Endothelial cell of umbilical vein (primary cell): ENCODE measurements around the gene RPS14. TPM values are rescaled to one million over a fixed set of nuclear protein-coding genes. Genes with fewer than 3 reads are reported as not detected.

Source experiments
- BruUV-seq: library from RNA; stranded (reverse); fragments of 400-500 nt; replicated peaks from 2 replicates; lab custom pipeline; 2021; lab: Mats Ljungman, UMichigan
- CTCF ChIA-PET: fragments of 300-600, 350-600 bp; sonication (Branson Sonifier 250); formaldehyde crosslinking; loops from one replicate; lab custom pipeline; 2021; ENCODE audit warnings: antibody characterized with exemption, inconsistent platforms; lab: Charles Lee
- POLR2A ChIA-PET: fragments of 300-600, 350-600 bp; sonication (Branson Sonifier 250); formaldehyde crosslinking; loops from one replicate; lab custom pipeline; 2021; ENCODE audit warnings: antibody characterized with exemption, inconsistent platforms; lab: Charles Lee
- DNase-seq: peaks from one replicate; pipeline ENCODE4 v3.0.0-alpha.2; 2011; ENCODE audit warnings: low read depth, low spot score
- FAIRE-seq: peaks from 2 replicates; lab custom pipeline; 2011; peaks lifted over from hg19 to GRCh38; lab: Jason Lieb, UNC
- H2AFZ ChIP-seq: 2 replicates; pipeline ENCODE4 v1.6.0; 2012; ENCODE audit warnings: low read depth, low read length, control low read depth, inconsistent platforms
- H3K27ac ChIP-seq: 2 replicates; pipeline ENCODE4 v1.5.1; 2011; ENCODE audit warnings: low read depth, mild to moderate bottlenecking, control low read depth, low read length, moderate library complexity; ENCODE audit not compliant: insufficient read depth
- H3K27me3 ChIP-seq, 2 experiments: 2 replicates each; pipeline versions ENCODE4 v1.6.0 to v1.6.1; 2011; ENCODE audit warnings: low read length in 2 of 2, mixed read lengths in 1 of 2; ENCODE audit not compliant: control insufficient read depth in 2 of 2, insufficient read depth in 2 of 2
- H3K36me3 ChIP-seq, 2 experiments: 2 replicates in 1 of 2; 3 replicates in 1 of 2; pipeline ENCODE4 v1.5.1; 2011; ENCODE audit warnings: low read length in 2 of 2, mild to moderate bottlenecking in 1 of 2, moderate library complexity in 1 of 2; ENCODE audit not compliant: control insufficient read depth in 2 of 2, insufficient read depth in 2 of 2; ENCODE audit errors: extremely low read depth in 1 of 2
- H3K4me1 ChIP-seq: 3 replicates; pipeline ENCODE4 v1.5.1; 2011; ENCODE audit warnings: mild to moderate bottlenecking, low read length; ENCODE audit not compliant: control insufficient read depth, insufficient read depth; ENCODE audit errors: extremely low read depth
- H3K4me2 ChIP-seq: 2 replicates; pipeline ENCODE4 v1.6.1; 2011; ENCODE audit warnings: low read length, control low read depth, mixed read lengths; ENCODE audit not compliant: insufficient read depth
- H3K4me3 ChIP-seq, 3 experiments: fragments of 200-600 bp in 1 of 3; sonication (generic), shearing (Covaris generic) in 1 of 3; replicated peaks in 1 of 3; 2 replicates each; pipeline ENCODE4 v1.5.1; 2011 to 2016; ENCODE audit warnings: control low read depth in 3 of 3, low read length in 3 of 3, mild to moderate bottlenecking in 2 of 3, inconsistent platforms in 1 of 3, low read depth in 1 of 3, moderate library complexity in 1 of 3; ENCODE audit not compliant: insufficient read depth in 1 of 3
- H3K79me2 ChIP-seq: 2 replicates; pipeline ENCODE4 v1.6.0; 2012; ENCODE audit warnings: low read length, inconsistent platforms; ENCODE audit not compliant: control insufficient read depth, insufficient read depth
- H3K9ac ChIP-seq: replicated peaks from 2 replicates; pipeline ENCODE3; 2011; ENCODE audit warnings: low read length, control low read depth; ENCODE audit not compliant: insufficient read depth; ENCODE audit errors: extremely low read depth
- H3K9me1 ChIP-seq: replicated peaks from 3 replicates; pipeline ENCODE4 v1.6.0; 2011; ENCODE audit warnings: mild to moderate bottlenecking, low read length; ENCODE audit not compliant: control insufficient read depth, insufficient read depth; ENCODE audit errors: extremely low read depth
- H3K9me3 ChIP-seq: replicated peaks from 2 replicates; pipeline ENCODE4 v1.5.1; 2012; ENCODE audit warnings: low read length, inconsistent platforms; ENCODE audit not compliant: control insufficient read depth, insufficient read depth
- H4K20me1 ChIP-seq: replicated peaks from 2 replicates; pipeline ENCODE3; 2011; ENCODE audit warnings: mild to moderate bottlenecking, low read length; ENCODE audit not compliant: control insufficient read depth, insufficient read depth; ENCODE audit errors: extremely low read depth
- CTCF ChIP-seq, 2 donors: IDR thresholded peaks; 1 replicate in 1 of 2; 2 replicates in 1 of 2; pipeline ENCODE4 v1.5.1; 2011; ENCODE audit warnings: low read length in 2 of 2, mild to moderate bottlenecking in 2 of 2, moderate library complexity in 2 of 2, control low read depth in 1 of 2, inconsistent platforms in 1 of 2, low read depth in 1 of 2; ENCODE audit not compliant: insufficient read depth in 1 of 2; ENCODE audit errors: extremely low read depth in 1 of 2
- EZH2 ChIP-seq: IDR thresholded peaks from 2 replicates; pipeline ENCODE4 v1.6.1; 2012; ENCODE audit warnings: borderline replicate concordance, low read depth, mild to moderate bottlenecking, moderate library complexity, low read length, inconsistent platforms; ENCODE audit not compliant: severe bottlenecking
- FOS ChIP-seq: IDR thresholded peaks from 2 replicates; pipeline ENCODE4 v1.6.1; 2011; ENCODE audit warnings: mild to moderate bottlenecking, low read length, moderate library complexity, borderline replicate concordance; ENCODE audit not compliant: insufficient read depth
- GATA2 ChIP-seq: IDR thresholded peaks from 2 replicates; pipeline ENCODE4 v1.7.0; 2011; ENCODE audit warnings: low read depth, mild to moderate bottlenecking, moderate library complexity, mixed read lengths, low read length; ENCODE audit not compliant: insufficient read length, insufficient read depth
- JUN ChIP-seq: IDR thresholded peaks from 2 replicates; pipeline ENCODE4 v1.6.1; 2011; ENCODE audit warnings: borderline replicate concordance, low read depth; ENCODE audit not compliant: insufficient read length, insufficient read depth
- MAX ChIP-seq: IDR thresholded peaks from 2 replicates; pipeline ENCODE4 v1.6.1; 2011; ENCODE audit not compliant: insufficient read depth, insufficient read length
- MYC ChIP-seq: IDR thresholded peaks from one replicate; pipeline ENCODE4 v1.6.1; 2011; ENCODE audit warnings: mild to moderate bottlenecking, low read depth, low read length
- POLR2A ChIP-seq: IDR thresholded peaks from 2 replicates; pipeline ENCODE4 v1.6.1; 2012; ENCODE audit warnings: low read depth, mild to moderate bottlenecking, control low read depth, low read length
- POLR2AphosphoS5 ChIP-seq: IDR thresholded peaks from 2 replicates; pipeline ENCODE4 v1.6.1; 2012; ENCODE audit warnings: low read depth, mild to moderate bottlenecking, control low read depth, low read length, moderate library complexity; ENCODE audit not compliant: insufficient read depth
- dilution Hi-C: fragments of 300-500 bp; cut with MboI; formaldehyde crosslinking; loops from one replicate; pipeline ENCODE4 v1.15.0; 2019; ENCODE audit warnings: low sequenced_read_pairs; ENCODE audit not compliant: extremely low pct_ligation_motif_present
- intact Hi-C: fragments of 100-400 bp; cut with micrococcal nuclease; formaldehyde crosslinking; loops from one replicate; pipeline ENCODE4 v1.10.0; 2022
- polyA plus RNA-seq, 4 experiments: library from polyadenylated mRNA; depleted of rRNA in 3 of 4; stranded (reverse) in 3 of 4; unstranded in 1 of 4; fragments of >200 nt; gene quantifications; 2 replicates each; pipeline versions ENCODE4 v1.2.1 to v1.2.3, GENCODE V29; 2011 to 2012; ENCODE audit warnings: missing spikeins in 1 of 4
- total RNA-seq: library from RNA; stranded (reverse); gene quantifications from 2 replicates; pipeline ENCODE4 v1.2.3, GENCODE V29; 2021

RPS14 gene
- total and polyA plus RNA-seq, 2 donors (not counting 3 experiments of a cell fraction or from before 2014, with no cell fraction given): 1,852 to 5,521 TPM

DNA sequence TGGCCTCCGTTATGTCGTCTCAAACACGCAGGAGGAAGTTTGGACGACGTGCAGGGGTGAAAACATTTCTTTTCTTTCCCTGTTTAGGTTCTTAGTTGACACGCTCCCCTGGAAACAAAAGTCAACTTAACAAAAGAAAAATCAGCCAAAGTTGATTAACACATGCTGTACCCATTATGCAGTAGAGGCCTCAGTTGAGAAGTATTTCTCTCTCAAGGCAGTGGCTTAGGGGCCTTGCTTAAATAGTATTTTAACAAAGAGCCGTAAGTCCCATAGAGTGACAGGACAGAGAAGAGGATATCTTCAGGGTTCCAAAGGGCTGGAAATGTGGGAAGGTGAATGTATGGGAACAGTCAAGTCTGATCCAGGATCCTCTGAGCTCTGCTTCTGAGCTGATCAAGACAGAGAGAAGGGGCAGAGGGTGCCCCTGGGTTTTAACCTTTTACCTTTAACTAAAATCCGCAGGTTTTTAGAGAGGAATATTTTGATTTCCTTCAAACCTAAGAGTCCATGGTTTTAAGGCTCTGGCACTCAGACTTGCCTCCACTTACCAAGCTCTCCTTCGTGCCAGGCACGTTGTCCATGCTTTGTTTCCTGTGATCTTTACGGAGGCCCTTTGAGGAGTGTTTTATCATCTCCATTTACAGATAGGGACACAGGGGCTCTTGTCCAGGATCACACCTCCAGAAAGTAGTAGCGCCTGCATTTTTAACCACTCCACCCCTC, 36.2 kb downstream of the RPS14 start:
- H3K4me3 ChIP-seq: no peak overlapping the region
- H3K36me3 ChIP-seq: no peaks in the 10 kb centered on the region
- H3K4me1 ChIP-seq: peaks cover 4% of the 10 kb centered on the region
- no peak overlapping the region for H3K27ac ChIP-seq
- FAIRE-seq (no peak), DNase-seq (no peak)
- H3K9ac ChIP-seq: no peak overlapping the region
- H3K9me3 ChIP-seq: no peaks in the 10 kb centered on the region
- CTCF ChIA-PET: interaction anchor here (2.4 kb wide), 1 partner anchor 23 kb away, joined by 11 read pairs; no protein-coding TSS in a partner anchor
- POLR2A ChIA-PET: no interaction called here
- TF ChIP-seq CTCF (IDR thresholded peaks at IDR 0.05; ENCODE audit: extremely low read depth in 1 of 2, insufficient read depth in 1 of 2, low read depth in 1 of 2, low read length in 2 of 2): no peak
- no peak for TF ChIP-seq FOS
- TF ChIP-seq MAX: no peak
- TF ChIP-seq GATA2: no peak
- no peak for TF ChIP-seq MYC
- TF ChIP-seq JUN: no peak
- no peak for TF ChIP-seq POLR2AphosphoS5
- no peak for TF ChIP-seq POLR2A
- no peak for TF ChIP-seq EZH2
- H3K9me1 ChIP-seq: no peaks in the 10 kb centered on the region
- dilution Hi-C loops (no loop called here), intact Hi-C loops (no loop called here)
- no peaks in the 10 kb centered on the region for H3K79me2 ChIP-seq
- H3K27me3 ChIP-seq: no peaks in the 10 kb centered on the region
- no peak overlapping the region for H3K4me2 ChIP-seq
- no peak overlapping the region for H2AFZ ChIP-seq
- no peaks in the 10 kb centered on the region for H4K20me1 ChIP-seq
- BruUV-seq: no TSS peak
